K562 (cell line): ENCODE data around the gene MALSU1. TPM values are rescaled to one million over a fixed set of nuclear protein-coding genes. Genes with fewer than 3 reads are reported as not detected.
A peak's percentile ranks its signal among the peaks of the same experiment; 100 is the strongest.

Experiments used
- ATAC-seq: fragments of 200-7000 bp; cut with Tn5 transposase; 3 replicates; pipeline ENCODE4 v1.9.1; 2020; ENCODE audit warnings: moderate library complexity
- BruUV-seq: library from RNA; stranded (reverse); fragments of 400-500 nt; replicated peaks from 2 replicates; lab custom pipeline; 2021; lab: Mats Ljungman, UMichigan
- CTCF ChIA-PET: fragments of 300-600 bp; formaldehyde crosslinking; extraction: SDS; loops from one replicate; lab custom pipeline; 2021; ENCODE audit warnings: low intra/inter-chr PET ratio; lab: Yijun Ruan, JAX
- POLR2A ChIA-PET: fragments of 300-600, 350-650 bp; sonication (Branson Sonifier 250); formaldehyde crosslinking; extraction: SDS; loops from one replicate; lab custom pipeline; 2021; ENCODE audit warnings: antibody characterized with exemption, inconsistent platforms; lab: Yijun Ruan, JAX
- DNase-seq, 4 experiments: peaks; one replicate each; pipeline versions ENCODE4 v3.0.0 to v3.0.0-alpha.2; 2011 to 2018; ENCODE audit warnings: low spot score in 3 of 4, mixed read lengths in 3 of 4; ENCODE audit errors: extremely low read depth in 1 of 4
- FAIRE-seq: peaks from 2 replicates; lab custom pipeline; 2011; peaks lifted over from hg19 to GRCh38; lab: Jason Lieb, UNC
- H2AFZ ChIP-seq: 2 replicates; pipeline ENCODE4 v1.6.0; 2011; ENCODE audit warnings: low read depth, low read length, control low read depth, inconsistent platforms
- H3K27ac ChIP-seq: fragments of 200-600 bp; 3 replicates; pipeline ENCODE4 v1.8.0; 2011; ENCODE audit warnings: low read depth, mild to moderate bottlenecking, control low read depth, inconsistent platforms, low read length, moderate library complexity, mixed read lengths; ENCODE audit errors: extremely low read depth
- H3K27me3 ChIP-seq, 2 experiments: fragments of 300-600 bp in 1 of 2; 2 replicates in 1 of 2; 3 replicates in 1 of 2; pipeline versions ENCODE4 v1.6.0 to v1.8.0; 2011; ENCODE audit warnings: inconsistent platforms in 2 of 2, low read length in 2 of 2, mild to moderate bottlenecking in 1 of 2, mixed read lengths in 1 of 2, moderate library complexity in 1 of 2; ENCODE audit not compliant: control insufficient read depth in 2 of 2, insufficient read depth in 2 of 2
- H3K36me3 ChIP-seq: fragments of 300-600 bp; 3 replicates; pipeline ENCODE4 v1.8.0; 2011; ENCODE audit warnings: mild to moderate bottlenecking, low read length, inconsistent platforms; ENCODE audit not compliant: control insufficient read depth, insufficient read depth
- H3K4me1 ChIP-seq, 2 experiments: fragments of 200-600 bp in 1 of 2; replicated peaks in 1 of 2; 2 replicates in 1 of 2; 3 replicates in 1 of 2; pipeline versions ENCODE4 v1.5.1 to v1.8.0; 2011; ENCODE audit warnings: inconsistent platforms in 2 of 2, low read length in 2 of 2, mild to moderate bottlenecking in 1 of 2, mixed read lengths in 1 of 2, moderate library complexity in 1 of 2; ENCODE audit not compliant: control insufficient read depth in 2 of 2, insufficient read depth in 2 of 2
- H3K4me2 ChIP-seq: 2 replicates; pipeline ENCODE4 v1.6.1; 2011; ENCODE audit warnings: low read length, control low read depth, inconsistent platforms, mixed read lengths; ENCODE audit not compliant: insufficient read depth
- H3K4me3 ChIP-seq: fragments of 200-600 bp; sonication (generic), shearing (Covaris generic); 2 replicates; pipeline ENCODE4 v1.5.1; 2016; ENCODE audit warnings: control low read depth, inconsistent platforms
- H3K79me2 ChIP-seq: fragments of 200-600 bp; 3 replicates; pipeline ENCODE4 v1.8.0; 2011; ENCODE audit warnings: low read length, inconsistent platforms; ENCODE audit not compliant: control insufficient read depth, insufficient read depth
- H3K9ac ChIP-seq, 2 experiments: 2 replicates each; pipeline versions ENCODE4 v1.6.0 to v1.6.1; 2011; ENCODE audit warnings: low read depth in 2 of 2, low read length in 2 of 2, control low read depth in 1 of 2, inconsistent platforms in 1 of 2, mild to moderate bottlenecking in 1 of 2, mixed read lengths in 1 of 2; ENCODE audit not compliant: insufficient read depth in 1 of 2
- H3K9me1 ChIP-seq: one replicate; pipeline ENCODE4 v1.6.0; 2011; ENCODE audit warnings: inconsistent platforms, mild to moderate bottlenecking, low read length, moderate library complexity; ENCODE audit not compliant: control insufficient read depth, insufficient read depth
- H3K9me3 ChIP-seq: replicated peaks from 2 replicates; pipeline ENCODE4 v1.5.1; 2011; ENCODE audit warnings: low read depth, low read length, inconsistent platforms; ENCODE audit not compliant: control insufficient read depth, insufficient read depth
- H4K20me1 ChIP-seq: replicated peaks from 2 replicates; pipeline ENCODE4 v1.6.1; 2011; ENCODE audit warnings: low read length, inconsistent platforms, mixed read lengths; ENCODE audit not compliant: control insufficient read depth, insufficient read depth
- CGGBP1 ChIP-seq: fragments of 250-450 bp; sonication (Bioruptor Pico); IDR thresholded peaks from 2 replicates; pipeline ENCODE4 v1.9.0; 2021; ENCODE audit warnings: mild to moderate bottlenecking
- FOXA1 ChIP-seq: fragments of 450-650 bp; IDR thresholded peaks from 2 replicates; pipeline ENCODE4 v1.6.1; 2016; ENCODE audit warnings: mild to moderate bottlenecking, borderline replicate concordance
- FOXP4 ChIP-seq: sonication (generic); formaldehyde crosslinking; IDR thresholded peaks from 2 replicates; pipeline ENCODE4 v1.8.0; 2022; ENCODE audit warnings: mild to moderate bottlenecking, missing genetic modification reagents, borderline replicate concordance
- HSF4 ChIP-seq: fragments of 250-450 bp; sonication (Bioruptor Pico); IDR thresholded peaks from 2 replicates; pipeline ENCODE4 v2.1.2; 2022; ENCODE audit warnings: mild to moderate bottlenecking, moderate library complexity, borderline replicate concordance
- KAT2B ChIP-seq: IDR thresholded peaks from one replicate; pipeline ENCODE4 v1.6.1; 2012; ENCODE audit warnings: low read depth, mild to moderate bottlenecking, control low read depth, inconsistent platforms, low read length, moderate library complexity
- MAFK ChIP-seq: IDR thresholded peaks from 2 replicates; pipeline ENCODE4 v1.6.1; 2011; ENCODE audit warnings: low read length, improper control_type of control experiment
- NRF1 ChIP-seq, 2 experiments: fragments of 450-650 bp; IDR thresholded peaks in 1 of 2; conservative IDR thresholded peaks in 1 of 2; 2 replicates each; pipeline ENCODE4 v1.6.1; 2014; ENCODE audit warnings: mild to moderate bottlenecking in 2 of 2
- POLR3A ChIP-seq: IDR thresholded peaks from 2 replicates; pipeline ENCODE4 v1.6.1; 2011; ENCODE audit warnings: borderline replicate concordance, mild to moderate bottlenecking, moderate library complexity; ENCODE audit not compliant: insufficient read length, insufficient read depth; ENCODE audit errors: extremely low read depth
- STAT5B ChIP-seq: fragments of 250-450 bp; sonication (Bioruptor Pico); IDR thresholded peaks from 2 replicates; pipeline ENCODE4 v1.8.0; 2021; ENCODE audit warnings: mild to moderate bottlenecking, inconsistent platforms
- XRCC5 ChIP-seq: fragments of 200-400 bp; formaldehyde crosslinking; IDR thresholded peaks from 2 replicates; pipeline ENCODE4 v1.6.1; 2017; ENCODE audit warnings: low read depth, mild to moderate bottlenecking, low read length
- WGBS: fragments of 100-300 bp; shearing (Covaris generic); methylation state at CpG from one replicate; pipeline ENCODE4 v1.1.6; 2016; ENCODE audit warnings: low coverage, mixed read lengths; ENCODE audit not compliant: insufficient coverage; ENCODE audit errors: missing lambda C conversion rate; 5-methylcytosine and 5-hydroxymethylcytosine counted together
- in situ Hi-C: fragments of 300-500 bp; cut with MboI; formaldehyde crosslinking; loops from 4 replicates; pipeline ENCODE4 v1.15.0; 2018; ENCODE audit warnings: inconsistent platforms, mixed read lengths
- intact Hi-C: fragments of 100-400 bp; cut with micrococcal nuclease; formaldehyde crosslinking; loops from 2 replicates; pipeline ENCODE4 v1.14.2; 2022
- polyA plus RNA-seq, 8 experiments: library from polyadenylated mRNA; depleted of rRNA in 4 of 8; stranded (reverse) in 5 of 8; unstranded in 3 of 8; fragments of >200 nt; fragmentation: Nextera tagmentation in 2 of 8; fragmentation: Illumina TruSeq in 1 of 8; extraction: Ambion mirVana in 2 of 8; extraction: Trizol in 1 of 8; gene quantifications; 2 replicates each; pipeline versions ENCODE4 v1.2.1 to v1.2.3, GENCODE V29; 2011 to 2014; ENCODE audit warnings: inconsistent platforms in 1 of 8, missing spikeins in 1 of 8
- total RNA-seq, 7 experiments: library from RNA; depleted of rRNA in 6 of 7; stranded (reverse); fragments of >200 nt in 6 of 7; fragmentation: Illumina TruSeq in 2 of 7; extraction: Trizol in 2 of 7; gene quantifications; 2 replicates each; pipeline versions ENCODE4 v1.2.1 to v1.2.3, GENCODE V29; 2011 to 2021; ENCODE audit warnings: low replicate concordance in 1 of 7
- TF ChIP-seq, protein P1 (sequence below): fragments of 450-650 bp; formaldehyde crosslinking; IDR thresholded peaks from 2 replicates; pipeline ENCODE4 v1.4.0; 2020; ENCODE audit warnings: mild to moderate bottlenecking, moderate library complexity
- TF ChIP-seq, protein P2 (sequence below): IDR thresholded peaks from 3 replicates; pipeline ENCODE4 v1.6.1; 2011; ENCODE audit warnings: borderline replicate concordance, mild to moderate bottlenecking; ENCODE audit not compliant: insufficient read length, insufficient read depth
- TF ChIP-seq, protein P3 (sequence below): fragments of 250-450 bp; sonication (Bioruptor Pico); IDR thresholded peaks from 2 replicates; pipeline ENCODE4 v1.4.0; 2020; ENCODE audit warnings: mild to moderate bottlenecking

The MALSU1 gene
- total and polyA plus RNA-seq, 9 of the 15 experiments (the other 6 are each of a cell fraction or from before 2014, with no cell fraction given): 12.3 to 308 (median 81.2) TPM

GRCh38 chr7:23291957-23292560 is 7.1 kb upstream of the MALSU1 start (continued):
- TF ChIP-seq, protein P1, sequence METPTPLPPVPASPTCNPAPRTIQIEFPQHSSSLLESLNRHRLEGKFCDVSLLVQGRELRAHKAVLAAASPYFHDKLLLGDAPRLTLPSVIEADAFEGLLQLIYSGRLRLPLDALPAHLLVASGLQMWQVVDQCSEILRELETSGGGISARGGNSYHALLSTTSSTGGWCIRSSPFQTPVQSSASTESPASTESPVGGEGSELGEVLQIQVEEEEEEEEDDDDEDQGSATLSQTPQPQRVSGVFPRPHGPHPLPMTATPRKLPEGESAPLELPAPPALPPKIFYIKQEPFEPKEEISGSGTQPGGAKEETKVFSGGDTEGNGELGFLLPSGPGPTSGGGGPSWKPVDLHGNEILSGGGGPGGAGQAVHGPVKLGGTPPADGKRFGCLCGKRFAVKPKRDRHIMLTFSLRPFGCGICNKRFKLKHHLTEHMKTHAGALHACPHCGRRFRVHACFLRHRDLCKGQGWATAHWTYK (CRISPR knock-in tag): no peak
- TF ChIP-seq STAT5B (CRISPR knock-in tag): no peak
- TF ChIP-seq, protein P2, sequence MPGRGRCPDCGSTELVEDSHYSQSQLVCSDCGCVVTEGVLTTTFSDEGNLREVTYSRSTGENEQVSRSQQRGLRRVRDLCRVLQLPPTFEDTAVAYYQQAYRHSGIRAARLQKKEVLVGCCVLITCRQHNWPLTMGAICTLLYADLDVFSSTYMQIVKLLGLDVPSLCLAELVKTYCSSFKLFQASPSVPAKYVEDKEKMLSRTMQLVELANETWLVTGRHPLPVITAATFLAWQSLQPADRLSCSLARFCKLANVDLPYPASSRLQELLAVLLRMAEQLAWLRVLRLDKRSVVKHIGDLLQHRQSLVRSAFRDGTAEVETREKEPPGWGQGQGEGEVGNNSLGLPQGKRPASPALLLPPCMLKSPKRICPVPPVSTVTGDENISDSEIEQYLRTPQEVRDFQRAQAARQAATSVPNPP: no peak
- no peak for TF ChIP-seq MAFK
- TF ChIP-seq KAT2B: no peak
- no peak for TF ChIP-seq FOXA1

GRCh38 chr7:23292623-23293022 is 6.5 kb upstream of the MALSU1 start:
- CTCF ChIA-PET: no interaction called here
- in situ Hi-C loops (no loop called here), intact Hi-C loops (no loop called here)
- 60% methylated on average over 4 of the region's 4 CpGs for WGBS
- Histone ChIP-seq H3K4me2 (no peak overlapping the region), H4K20me1 (no peaks in the 10 kb centered on the region), H3K4me3 (no peak overlapping the region), H3K9me3 (no peaks in the 10 kb centered on the region), H3K9ac (no peak overlapping the region), H3K27ac (no peak overlapping the region), H3K27me3 (no peaks in the 10 kb centered on the region), H3K4me1 (no peaks in the 10 kb centered on the region), H2AFZ (0 out of 2 replicates have a peak overlapping the region, but pooled peaks have one; percentile 40), H3K79me2 (no peaks in the 10 kb centered on the region), H3K36me3 (no peaks in the 10 kb centered on the region), H3K9me1 (no peaks in the 10 kb centered on the region)
- no TSS peak for BruUV-seq
- no peak for DNase-seq
- no peak for FAIRE-seq
- POLR2A ChIA-PET: interaction anchor here (0.7 to 1.3 kb wide), 2 partner anchors 14 to 45 kb away, joined by 3 to 5 read pairs; no protein-coding TSS in a partner anchor
- ATAC-seq: no peak
- TF ChIP-seq XRCC5 (no peak), CGGBP1 (no peak), HSF4 (CRISPR knock-in tag) (no peak), POLR3A (no peak), FOXP4 (CRISPR knock-in tag) (no peak), NRF1 (conservative IDR thresholded peaks at IDR 0.05 in 1 of 2, IDR thresholded peaks at IDR 0.05 in 1 of 2) (no peak)
- TF ChIP-seq, protein P3, sequence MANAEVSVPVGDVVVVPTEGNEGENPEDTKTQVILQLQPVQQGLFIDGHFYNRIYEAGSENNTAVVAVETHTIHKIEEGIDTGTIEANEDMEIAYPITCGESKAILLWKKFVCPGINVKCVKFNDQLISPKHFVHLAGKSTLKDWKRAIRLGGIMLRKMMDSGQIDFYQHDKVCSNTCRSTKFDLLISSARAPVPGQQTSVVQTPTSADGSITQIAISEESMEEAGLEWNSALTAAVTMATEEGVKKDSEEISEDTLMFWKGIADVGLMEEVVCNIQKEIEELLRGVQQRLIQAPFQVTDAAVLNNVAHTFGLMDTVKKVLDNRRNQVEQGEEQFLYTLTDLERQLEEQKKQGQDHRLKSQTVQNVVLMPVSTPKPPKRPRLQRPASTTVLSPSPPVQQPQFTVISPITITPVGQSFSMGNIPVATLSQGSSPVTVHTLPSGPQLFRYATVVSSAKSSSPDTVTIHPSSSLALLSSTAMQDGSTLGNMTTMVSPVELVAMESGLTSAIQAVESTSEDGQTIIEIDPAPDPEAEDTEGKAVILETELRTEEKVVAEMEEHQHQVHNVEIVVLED: no peak
